GM21825 (cell line): ENCODE data around the gene MED13.
"Not testable (repeated sequence)": the region's sequence is repeated elsewhere in the genome, so short reads cannot be mapped to it uniquely, and the experiment has no call there.

ENCODE experiments used
- ATAC-seq: cut with Tn5 transposase; IDR thresholded peaks from one replicate; pipeline ENCODE4 v1.9.1; 2021; ENCODE audit warnings: mild to moderate bottlenecking, moderate library complexity; ENCODE audit not compliant: unreplicated experiment

MED13 gene

DNA sequence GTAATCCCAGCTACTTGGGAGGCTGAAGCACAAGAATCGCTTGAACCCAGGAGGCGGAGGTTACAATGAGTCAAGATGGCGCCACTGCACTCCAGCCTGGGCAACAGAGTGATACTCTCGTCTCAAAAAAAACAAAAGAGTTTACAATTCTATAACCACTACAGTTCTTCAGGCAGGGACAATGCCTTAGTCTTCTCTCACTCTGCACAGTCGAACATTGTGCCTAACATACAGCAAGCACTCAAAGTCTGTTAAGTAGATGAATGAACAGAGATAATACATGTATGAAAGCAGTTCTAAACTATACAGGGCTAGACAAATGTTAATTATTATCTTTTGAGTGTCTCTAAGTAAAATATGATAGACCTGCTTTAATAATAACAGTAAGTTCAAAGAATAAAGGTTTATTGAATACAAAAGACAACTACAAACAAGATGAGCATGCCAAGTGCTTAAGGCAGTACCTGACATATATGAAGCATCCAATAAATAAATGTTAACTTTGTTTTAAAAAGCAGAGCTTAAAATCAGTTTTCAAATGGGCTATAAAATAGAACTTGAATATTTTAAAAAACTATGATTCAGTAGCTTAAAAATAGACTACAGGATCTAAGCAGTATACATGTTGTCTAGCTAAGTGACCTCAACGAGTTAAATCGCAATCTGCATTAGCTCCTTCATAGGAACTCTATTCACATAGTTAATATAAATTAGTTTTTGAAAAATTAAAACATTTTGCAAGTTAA lies 156.6 kb downstream of the MED13 start:
- ATAC-seq = no peak

DNA sequence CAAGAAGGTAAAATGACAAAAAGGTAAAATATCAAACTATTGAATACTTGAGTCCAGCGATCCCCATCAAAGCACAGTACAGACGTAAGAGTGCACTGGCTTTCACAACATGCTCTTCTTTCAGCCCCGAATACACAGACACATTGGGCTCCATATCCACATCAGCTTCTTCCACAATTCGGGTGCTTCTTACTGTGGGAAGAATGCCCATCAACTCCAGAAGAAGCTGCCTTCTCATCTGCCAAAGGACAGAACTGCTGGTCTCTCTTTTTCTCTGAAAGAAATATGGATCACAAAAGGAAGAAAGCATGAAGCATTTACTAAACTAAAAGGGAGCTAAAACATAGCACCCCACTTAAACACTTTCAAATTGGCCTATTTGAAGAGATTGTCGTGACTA lies 157.7 kb downstream of the MED13 start:
- ATAC-seq = no peak

DNA sequence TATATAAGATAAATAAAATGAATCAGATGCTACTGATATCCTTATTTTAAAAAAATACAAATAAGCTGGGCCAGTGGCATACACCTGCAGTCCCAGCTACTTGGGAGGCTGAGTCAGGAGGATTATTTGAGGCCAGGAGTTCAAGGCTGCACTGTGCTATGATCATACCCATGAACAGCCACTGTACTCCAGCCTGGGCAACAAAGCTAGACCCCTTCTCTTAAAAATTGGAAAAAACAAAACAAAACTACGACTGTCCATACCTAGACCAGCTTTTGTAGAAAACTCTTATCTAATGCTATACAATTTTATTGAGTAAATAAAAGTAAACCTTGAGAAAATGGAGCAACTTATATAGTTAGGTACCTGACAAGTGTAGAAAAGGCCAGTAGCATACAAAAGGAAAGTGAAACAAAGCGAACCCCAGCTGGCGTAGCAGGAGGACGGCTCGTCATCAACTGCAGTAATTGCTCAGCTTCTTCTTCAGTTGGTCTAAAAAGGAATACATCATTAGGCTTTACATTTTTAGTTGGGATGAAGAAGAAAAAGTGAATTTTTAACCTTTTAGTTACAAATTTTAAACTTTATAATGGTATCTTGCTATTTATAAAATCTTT lies 160.9 kb downstream of the MED13 start:
- no peak for ATAC-seq

- ATAC-seq = no peak
Measured at GRCh38 chr17:61903251-61903650, 161.8 kb downstream of the MED13 start.

DNA sequence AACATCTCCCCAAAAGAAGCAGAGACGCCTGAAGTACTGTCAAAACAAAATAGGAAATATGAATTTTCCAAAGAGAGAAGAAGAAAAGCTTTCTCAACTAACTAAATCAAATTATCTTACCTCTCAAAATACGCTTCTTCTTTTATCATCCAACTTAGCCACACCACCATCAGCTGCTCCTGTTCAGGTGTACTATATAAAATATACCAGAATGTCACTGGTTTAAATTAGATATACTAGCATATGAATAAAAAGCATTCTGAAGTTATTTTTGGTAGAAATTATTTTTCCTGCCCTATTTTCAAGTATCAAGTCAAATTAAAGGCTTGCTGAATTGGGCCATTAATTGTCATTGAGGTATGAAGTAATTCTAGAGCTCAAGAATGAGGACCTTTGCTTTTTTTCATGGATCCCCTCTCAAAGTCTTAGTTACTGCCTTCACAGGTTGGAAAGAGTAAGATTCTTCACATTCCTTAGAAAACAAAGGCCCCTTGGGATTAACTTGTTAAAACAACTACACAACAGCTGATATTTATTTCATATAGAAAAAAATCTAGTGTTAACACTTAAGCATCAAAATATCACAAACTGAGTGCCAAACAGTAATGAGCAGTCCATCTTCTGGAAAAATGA lies 167.4 kb downstream of the MED13 start:
- no peak for ATAC-seq

DNA sequence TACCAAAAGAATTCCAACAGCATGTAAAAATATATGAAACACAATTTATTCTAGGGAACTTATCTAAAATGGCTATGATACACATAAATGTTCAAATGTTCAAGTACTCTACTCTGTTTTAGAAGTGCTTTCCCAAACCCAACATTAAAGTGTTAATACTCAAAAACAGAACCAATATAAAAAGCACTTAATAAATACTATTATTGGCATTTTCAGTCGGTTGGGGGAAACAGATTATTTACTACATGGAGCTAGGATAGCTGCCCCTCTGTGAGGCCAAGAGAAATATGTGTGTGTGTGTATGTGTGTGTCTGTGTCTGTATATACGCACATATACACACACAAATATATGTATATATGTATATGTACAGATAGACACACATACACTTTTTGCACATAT lies 169.7 kb downstream of the MED13 start:
- ATAC-seq = no peak

GRCh38 chr17:61894310-61894709 lies 170.8 kb downstream of the MED13 start:
- ATAC-seq = not testable (repeated sequence)
